Measurements from ENCODE around the gene ADAMTS14.

The ADAMTS14 gene

DNA sequence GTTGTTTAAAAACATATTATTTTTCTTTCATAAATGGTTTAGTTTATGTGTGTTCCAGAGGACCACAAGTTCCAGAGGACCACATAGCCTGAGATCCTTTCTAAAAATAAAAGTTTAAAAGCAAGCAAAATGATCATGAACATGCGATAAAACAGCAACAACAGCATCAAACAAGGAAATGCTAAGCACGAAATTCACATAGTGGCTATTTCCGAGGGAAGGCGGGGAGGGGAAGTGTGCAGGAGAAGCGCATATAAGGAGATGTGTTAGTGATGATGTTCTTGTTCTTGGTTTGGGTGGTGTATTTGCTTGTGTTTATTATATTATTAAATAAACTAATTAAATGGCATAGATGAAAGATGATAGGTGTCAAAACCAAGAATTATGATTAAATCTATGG is 111.7 kb downstream of the ADAMTS14 start:
- no peak for DNase-seq (ENCODE audit: low read depth in 2 of 2)

DNA sequence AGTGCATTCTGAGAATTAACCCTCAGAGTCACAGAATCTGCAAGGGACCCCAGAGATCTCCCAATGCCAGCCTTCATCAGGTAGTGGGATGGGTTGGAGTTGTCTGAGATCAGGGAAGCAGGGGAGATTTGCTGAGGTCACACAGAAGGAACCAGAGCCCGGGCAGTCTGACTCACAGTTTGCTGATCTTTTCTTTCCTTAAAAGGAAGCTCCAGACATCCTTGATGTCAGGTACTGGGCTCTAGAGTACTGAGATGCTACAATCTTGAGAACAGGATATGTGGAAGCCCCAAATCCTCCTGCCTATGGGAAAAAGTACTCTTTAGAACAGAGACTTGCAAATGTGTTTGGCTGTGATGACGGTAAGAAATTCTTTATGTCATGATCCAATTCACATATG is 112.2 kb downstream of the ADAMTS14 start:
- no peak for DNase-seq (ENCODE audit: low read depth in 2 of 2)

DNA sequence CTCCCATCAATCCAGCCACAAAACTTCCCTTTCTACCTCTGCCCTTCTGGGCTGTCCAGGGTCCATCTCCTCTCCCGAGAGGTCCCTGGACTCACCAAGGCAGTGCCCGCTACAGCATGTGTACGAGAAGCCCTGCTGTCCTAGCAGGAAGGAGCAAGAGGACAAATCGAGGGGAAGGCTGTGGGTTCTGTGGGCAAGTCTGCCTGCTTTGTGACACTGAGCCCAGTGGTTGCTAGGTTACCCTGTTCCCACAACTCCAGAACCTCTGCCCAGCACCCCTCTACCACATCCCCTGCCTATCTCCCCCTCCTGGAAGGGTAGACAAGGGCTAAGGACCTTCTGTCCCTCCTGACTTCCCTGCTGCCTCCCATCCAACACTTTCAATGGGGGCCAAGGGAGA is 112.9 kb downstream of the ADAMTS14 start, which contains the start of gene TBATA:
Gene TBATA (minus strand): TSS at position 188 of the 400 bp plus-strand sequence. CDS start 1,998 bp downstream, outside the sequence.
- DNase-seq (ENCODE audit: low read depth in 2 of 2) = no peak

DNA sequence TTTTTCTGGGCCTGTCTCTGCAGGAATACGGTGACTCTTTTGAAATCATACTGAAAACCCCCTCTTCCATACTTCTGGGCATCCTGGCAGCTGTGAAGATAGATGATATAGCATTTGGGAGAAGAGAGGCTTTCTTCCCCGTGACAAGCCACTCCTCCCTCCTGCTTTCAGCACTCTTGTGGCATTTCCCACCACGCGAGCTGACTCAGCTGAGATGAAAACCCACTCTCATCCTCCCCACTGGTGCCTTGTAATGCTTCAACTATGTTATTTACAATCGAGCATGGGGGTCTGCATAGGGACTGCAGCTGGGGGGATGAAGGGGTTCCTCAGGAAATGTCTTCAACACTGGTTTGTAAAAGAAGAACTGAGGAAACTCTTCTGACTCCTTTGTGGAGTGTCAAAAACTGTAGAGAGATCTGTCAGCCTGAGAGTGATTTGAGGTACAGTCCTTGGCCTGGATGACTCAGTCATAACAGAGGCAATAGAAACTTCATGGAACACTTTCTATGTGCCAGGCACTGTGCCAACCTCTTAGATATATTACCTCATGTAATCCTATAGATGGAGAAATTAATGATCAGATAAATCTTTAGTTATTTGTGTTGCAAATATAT is 114.6 kb downstream of the ADAMTS14 start:
- DNase-seq (ENCODE audit: low read depth in 2 of 2) = no peak

DNA sequence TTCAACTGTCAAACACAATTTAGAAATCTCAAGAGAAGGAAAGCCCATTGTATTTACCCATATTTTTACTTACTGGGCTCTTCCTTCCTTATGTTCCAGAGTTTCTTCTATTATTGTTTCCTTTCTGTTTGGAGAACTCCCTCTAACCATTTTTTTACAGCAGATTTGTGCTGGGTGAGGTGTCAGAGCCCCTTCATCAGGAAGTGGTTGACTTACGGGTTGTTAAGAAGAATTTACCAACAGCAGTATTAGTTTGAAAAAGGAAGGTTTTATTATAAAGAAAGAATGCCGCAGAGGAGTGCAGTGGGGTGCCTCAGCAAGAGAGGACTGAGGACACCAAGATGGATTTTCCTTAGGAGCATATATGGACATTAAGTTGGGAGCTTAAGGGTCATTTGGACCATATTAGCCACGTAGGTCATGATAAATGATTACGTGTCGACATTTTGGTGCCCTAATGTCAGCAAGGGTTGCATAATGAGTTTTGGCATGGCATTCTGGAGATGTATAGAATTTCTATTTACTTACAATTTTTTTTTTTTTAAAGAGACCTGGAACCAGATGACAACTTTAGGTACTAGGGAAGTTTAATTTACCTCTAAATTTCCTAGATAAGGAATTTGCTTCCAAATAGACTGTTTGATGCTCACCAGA is 119.2 kb downstream of the ADAMTS14 start:
- no peak for DNase-seq (ENCODE audit: low read depth in 2 of 2)

DNA sequence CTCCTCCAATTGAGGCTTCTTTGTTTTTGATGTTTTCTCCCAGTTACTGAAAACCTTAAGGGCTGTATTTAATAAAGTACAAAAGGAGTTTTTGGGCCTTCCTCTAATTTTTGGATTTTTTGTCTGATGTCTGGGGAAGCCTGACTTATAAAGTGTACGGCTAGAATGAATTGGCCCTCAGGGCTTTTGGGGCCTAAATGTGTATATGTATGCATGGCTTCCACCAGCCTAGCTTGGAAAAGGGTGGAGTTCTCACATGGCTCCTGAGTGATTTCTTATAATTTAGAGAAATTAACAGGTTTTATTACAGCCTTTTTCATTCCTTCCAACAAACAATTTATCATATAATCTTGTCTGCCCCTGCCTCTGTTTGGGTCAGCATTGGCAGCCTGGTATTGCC is 123.3 kb downstream of the ADAMTS14 start:
- DNase-seq (ENCODE audit: low read depth in 2 of 2) = no peak

DNA sequence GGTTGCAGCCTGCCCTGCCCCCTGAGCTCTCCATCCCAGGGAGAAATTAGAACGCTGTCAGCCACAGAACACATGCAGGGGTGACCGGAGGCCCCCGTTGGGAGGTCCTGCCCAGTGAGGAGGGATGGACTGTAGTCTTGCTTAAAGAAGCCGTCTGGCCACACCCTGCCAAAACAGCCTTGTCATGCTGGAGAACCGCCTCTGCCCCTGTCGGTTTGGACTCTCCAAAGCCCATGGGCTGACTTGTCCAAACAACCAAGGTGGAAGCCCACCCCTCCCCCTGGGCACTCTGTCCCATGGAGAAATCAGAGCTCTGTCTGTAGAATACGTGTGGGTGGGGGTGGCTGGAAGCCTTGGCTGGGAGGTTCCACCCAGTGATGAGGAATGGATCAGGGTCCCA is 125.5 kb downstream of the ADAMTS14 start:
- DNase-seq (ENCODE audit: low read depth in 2 of 2) = no peak

DNA sequence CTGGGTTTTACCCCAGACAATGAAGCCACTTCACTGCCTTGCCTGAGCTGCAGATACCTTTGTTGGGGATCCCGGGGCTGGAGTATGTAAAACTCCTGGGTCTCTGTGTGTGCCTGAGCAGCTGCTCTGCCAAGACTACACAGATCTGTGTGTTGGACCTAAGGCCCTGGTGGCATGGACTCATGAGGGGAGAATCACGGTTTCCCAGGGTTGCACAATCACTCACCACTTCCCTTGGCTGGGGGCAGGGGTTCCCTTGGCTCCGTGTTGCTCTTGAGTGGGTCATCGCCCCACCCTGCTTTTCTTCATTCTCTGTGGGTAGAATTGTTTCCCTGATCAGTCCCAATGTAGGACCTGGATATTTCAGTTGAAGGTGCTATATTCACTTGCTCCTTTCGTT is 126.8 kb downstream of the ADAMTS14 start:
- no peak for DNase-seq (ENCODE audit: low read depth in 2 of 2)

DNA sequence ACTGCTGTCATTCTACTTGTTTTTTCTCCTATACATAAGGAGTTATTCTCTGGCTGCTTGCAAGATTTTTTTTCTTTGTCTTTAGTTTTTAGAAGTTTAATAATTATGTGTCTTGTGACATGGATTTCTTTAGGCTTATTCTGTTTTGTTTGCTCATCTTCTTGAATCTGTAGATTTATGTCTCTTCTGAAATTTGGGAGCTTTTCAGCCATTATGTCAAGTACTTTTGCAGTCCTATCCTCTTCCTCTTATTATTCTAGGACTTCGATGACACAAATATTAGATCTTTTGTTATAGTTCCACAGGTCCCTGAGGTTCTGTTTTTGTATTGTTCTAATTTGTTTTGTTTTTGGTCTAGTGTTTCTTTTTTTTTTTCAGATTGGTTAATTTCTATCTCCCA is 129.5 kb downstream of the ADAMTS14 start:
- DNase-seq (ENCODE audit: low read depth in 2 of 2) = no peak

DNA sequence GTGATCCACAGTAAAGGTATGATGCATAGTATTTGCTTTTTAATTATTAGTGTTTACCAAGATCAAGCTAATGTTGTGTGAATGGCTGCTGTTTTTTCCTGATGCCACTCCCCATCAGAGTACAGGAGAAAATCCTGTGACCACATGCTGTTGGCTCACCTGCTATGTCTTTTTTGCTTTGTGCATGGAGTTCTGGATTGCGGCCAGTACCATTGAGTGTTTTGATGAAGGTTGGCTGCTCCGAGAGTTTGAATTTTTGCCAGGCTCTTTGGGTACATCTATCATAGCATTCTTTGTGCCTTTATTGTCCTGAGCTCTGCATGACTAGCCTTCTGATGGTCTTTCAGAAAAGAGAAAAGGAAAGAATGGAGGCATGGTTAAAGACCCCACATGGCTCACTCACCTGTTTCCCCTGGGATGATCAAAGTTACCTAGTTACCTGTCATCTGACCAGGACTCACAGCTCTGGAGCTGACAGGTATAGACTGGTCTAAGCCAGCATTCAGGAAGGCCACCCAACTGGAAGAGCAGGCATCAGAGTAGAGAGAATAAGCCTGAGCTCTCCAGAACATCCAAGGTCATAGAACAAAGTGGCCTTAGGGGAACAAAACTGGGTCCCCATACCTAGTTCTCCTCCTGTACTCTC is 131.6 kb downstream of the ADAMTS14 start:
- no peak for DNase-seq (ENCODE audit: low read depth in 2 of 2)

DNA sequence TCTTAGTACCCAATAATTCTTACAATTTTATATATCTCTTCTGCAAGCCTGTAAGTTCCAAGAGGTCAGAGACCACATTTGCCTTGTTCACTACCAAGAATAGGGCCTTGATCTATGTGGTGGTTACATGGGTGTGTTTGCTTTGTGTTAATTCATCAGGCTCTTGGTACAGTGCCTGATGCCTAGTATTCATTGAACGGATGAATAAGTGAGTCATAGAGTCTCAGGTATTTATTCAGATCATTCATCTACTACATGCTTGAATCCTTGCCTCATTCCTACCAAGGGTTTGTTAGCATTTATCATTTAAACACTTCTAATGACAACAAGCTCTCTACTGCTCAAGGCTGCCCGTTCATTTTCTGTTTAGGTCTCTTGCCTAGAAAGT is 132.1 kb downstream of the ADAMTS14 start:
- DNase-seq (ENCODE audit: low read depth in 2 of 2) = no peak

DNA sequence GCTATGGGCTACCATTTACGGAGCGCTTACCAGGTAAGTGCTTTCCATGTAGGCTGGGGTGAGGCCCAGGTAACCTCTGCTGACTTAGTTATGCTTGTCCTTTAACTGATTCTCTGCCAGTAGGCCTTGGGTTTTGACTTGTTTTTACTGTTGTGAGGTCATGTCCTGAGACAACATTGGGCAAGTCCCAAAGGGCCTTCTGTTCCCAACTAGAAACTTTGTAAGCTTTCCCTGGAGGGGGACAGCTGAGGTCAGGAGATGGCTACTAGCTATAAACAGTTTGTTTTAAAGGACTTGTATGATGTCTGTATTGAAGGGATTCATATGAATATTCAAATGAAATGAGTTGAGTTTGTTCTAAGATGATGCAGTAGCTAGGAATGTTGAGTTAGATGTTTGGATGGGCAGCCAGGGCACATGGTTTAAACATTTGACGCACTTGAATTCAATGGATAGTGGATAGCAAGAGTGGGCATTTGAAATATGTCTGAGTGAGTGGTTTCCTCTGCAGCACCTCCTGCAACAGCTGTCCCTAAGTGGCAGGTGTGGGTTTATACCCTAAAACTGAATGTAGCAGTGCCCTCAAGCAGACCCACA is 133.4 kb downstream of the ADAMTS14 start:
- DNase-seq (ENCODE audit: low read depth in 2 of 2) = no peak

DNA sequence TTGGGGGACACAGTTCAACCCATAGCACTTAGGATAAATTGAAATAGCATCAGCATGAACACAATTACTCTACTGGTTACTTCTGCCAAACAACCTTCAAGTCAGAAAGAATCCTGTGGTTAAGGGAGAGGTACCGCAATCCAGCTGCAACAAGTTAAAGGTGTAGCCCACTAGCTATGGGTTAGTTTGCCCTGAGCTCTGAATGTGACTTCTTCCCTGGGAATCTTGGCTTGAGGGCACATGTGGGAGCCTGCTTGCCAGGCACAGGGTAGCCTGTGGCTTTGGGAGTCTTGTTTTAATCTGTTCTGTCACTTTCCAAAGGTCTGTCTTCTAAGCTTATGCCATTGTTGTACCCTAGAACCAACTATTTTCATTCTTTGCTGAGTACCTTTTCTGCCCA is 134.5 kb downstream of the ADAMTS14 start:
- no peak for DNase-seq (ENCODE audit: low read depth in 2 of 2)

DNA sequence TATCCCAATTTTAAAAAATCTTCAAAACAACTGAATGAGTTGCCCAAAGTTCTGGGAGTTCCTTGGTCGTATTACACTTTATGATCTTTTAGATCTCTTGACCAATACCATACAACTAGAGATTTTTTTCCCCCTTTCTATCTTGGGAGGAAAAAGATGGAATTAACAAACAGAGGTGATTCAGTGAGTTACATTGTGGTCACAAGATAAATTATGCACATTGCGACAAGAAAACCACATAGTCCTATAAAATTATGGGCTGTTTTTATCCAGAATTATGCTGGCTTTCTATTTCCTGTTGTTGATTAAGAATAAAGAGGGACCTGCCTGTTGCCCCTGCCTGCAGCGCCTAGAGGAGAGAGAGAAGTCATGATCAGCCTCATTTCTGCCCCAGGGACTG is 135.2 kb downstream of the ADAMTS14 start:
- no peak for DNase-seq (ENCODE audit: low read depth in 2 of 2)

DNA sequence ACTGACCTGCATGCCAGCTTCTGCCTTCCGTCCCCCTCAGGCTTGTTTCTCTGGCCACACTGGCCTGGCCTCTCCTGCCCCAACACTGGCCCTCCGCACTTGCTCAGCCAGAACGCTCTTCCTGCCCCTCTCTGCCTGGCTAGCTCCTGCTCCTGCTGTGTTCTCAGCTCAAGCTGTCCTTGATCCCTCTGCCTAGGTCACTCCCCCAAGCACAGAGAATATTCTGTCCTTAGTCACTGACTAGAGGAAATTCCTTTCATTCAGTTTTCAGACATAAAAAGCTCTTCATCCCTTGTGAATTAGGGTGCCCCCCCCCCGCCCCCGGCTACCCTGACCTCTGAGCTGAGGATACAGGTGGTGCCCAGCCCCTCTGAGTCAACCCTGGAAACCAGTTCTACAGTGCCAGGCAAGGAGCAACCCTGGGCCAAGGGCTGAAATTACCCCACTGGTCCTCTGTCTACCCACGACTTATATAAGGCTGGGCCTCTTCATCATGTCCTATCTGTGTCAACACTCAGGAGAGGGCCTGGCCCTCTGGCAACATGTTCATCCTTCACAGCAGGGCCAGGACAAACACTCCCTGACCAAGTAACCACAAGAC is 136.8 kb downstream of the ADAMTS14 start:
- no peak for DNase-seq (ENCODE audit: low read depth in 2 of 2)

DNA sequence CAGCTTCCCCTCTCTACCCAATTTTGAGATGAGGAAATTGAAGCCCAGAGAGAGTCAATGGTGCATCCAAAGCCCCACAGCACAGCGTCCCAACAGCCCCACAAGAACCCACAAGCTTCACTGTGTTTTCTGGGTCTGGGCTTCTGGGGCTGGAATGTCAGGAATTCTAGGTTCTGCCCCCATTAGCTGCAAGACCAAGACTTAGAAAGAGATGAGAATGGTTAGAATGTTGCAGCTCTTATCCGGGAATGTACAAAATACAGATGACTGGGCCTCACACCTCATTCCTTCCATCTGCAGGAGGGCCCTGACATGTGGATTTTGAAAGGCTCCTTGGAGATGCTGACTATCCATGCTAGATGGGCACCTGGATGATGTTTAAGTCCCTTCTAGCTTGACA is 137.4 kb downstream of the ADAMTS14 start:
- DNase-seq (ENCODE audit: low read depth in 2 of 2) = no peak

DNA sequence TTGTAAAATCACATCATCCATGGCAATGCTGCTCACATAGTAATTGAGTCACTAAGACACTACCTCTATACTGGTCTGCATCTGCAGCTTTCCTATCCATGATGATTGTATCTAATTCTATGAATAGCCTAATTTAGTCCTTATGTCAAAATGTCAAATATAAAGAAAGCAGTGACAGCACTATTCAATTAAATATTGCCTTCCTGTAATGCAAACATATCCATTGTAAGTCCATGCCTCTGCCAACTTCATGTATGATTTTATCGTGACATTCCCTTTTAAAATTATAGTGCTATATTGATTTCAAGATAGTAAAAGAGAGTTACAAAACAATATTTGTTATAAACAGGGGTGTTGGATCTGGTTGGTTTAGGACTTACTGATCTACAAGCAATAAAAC is 138.7 kb downstream of the ADAMTS14 start:
- DNase-seq (ENCODE audit: low read depth in 2 of 2) = no peak

DNA sequence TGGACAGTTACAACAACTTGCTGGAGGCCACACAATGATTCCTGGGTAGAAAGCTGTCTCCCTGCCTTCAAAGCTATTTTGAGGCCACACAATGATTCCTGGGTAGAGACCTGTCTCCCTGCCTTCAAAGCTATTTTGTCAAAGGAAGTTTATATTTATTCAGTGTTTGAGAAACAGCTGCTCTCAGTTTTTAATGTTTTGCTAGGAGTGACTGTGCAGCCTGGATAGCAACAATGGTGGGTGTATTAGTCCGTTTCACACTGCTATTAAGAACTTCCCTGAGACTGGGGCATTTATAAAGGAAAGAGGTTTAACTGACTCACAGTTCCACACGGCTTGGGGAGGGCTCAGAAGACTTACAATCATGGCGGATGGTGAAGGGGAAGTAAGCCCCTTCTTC is 139.6 kb downstream of the ADAMTS14 start:
- DNase-seq (ENCODE audit: low read depth in 2 of 2) = no peak
